ENCODE data around the gene CLDN9. TPM values are rescaled to one million over a fixed set of nuclear protein-coding genes. Genes with fewer than 3 reads are reported as not detected.

Gene CLDN9
- total RNA-seq, 1 donor from 2014 or later, result 5.4 TPM

DNA sequence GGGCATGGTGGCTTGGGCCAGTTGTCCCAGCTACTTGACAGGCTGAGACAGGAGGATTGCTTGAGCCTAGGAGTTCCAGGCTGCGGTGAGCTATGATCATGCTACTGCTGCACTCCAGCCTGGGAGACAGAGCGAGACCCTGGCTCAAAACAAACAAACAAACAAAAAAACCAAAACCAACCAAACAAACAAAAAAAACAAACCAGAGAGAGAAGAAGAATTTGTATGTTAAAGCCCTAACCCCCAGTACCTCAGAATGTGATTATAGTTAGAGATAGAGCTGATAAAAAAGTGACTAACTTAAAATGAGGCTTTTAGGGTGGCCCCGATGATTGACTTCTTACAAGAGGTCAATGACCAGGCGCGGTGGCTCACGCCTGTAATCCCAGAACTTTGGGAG lies 32.0 kb downstream of the CLDN9 start:
- Mint-ChIP-seq H3K36me3 (no peaks in the 10 kb centered on the region), H3K4me3 (peak overlapping the region; percentile 63), H3K27me3 (ENCODE audit: low read depth) (peaks cover 89% of the 10 kb centered on the region), H3K9me3 (no peaks in the 10 kb centered on the region), H3K4me1 (peaks cover 7% of the 10 kb centered on the region), H3K27ac (no peak overlapping the region)
- TF ChIP-seq, protein P1, sequence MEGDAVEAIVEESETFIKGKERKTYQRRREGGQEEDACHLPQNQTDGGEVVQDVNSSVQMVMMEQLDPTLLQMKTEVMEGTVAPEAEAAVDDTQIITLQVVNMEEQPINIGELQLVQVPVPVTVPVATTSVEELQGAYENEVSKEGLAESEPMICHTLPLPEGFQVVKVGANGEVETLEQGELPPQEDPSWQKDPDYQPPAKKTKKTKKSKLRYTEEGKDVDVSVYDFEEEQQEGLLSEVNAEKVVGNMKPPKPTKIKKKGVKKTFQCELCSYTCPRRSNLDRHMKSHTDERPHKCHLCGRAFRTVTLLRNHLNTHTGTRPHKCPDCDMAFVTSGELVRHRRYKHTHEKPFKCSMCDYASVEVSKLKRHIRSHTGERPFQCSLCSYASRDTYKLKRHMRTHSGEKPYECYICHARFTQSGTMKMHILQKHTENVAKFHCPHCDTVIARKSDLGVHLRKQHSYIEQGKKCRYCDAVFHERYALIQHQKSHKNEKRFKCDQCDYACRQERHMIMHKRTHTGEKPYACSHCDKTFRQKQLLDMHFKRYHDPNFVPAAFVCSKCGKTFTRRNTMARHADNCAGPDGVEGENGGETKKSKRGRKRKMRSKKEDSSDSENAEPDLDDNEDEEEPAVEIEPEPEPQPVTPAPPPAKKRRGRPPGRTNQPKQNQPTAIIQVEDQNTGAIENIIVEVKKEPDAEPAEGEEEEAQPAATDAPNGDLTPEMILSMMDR (IDR thresholded peaks at IDR 0.05; ENCODE audit: unreplicated experiment), result no peak
- DNase-seq (ENCODE audit: low spot score in 2 of 2, unreplicated experiment in 2 of 2), result no peak

DNA sequence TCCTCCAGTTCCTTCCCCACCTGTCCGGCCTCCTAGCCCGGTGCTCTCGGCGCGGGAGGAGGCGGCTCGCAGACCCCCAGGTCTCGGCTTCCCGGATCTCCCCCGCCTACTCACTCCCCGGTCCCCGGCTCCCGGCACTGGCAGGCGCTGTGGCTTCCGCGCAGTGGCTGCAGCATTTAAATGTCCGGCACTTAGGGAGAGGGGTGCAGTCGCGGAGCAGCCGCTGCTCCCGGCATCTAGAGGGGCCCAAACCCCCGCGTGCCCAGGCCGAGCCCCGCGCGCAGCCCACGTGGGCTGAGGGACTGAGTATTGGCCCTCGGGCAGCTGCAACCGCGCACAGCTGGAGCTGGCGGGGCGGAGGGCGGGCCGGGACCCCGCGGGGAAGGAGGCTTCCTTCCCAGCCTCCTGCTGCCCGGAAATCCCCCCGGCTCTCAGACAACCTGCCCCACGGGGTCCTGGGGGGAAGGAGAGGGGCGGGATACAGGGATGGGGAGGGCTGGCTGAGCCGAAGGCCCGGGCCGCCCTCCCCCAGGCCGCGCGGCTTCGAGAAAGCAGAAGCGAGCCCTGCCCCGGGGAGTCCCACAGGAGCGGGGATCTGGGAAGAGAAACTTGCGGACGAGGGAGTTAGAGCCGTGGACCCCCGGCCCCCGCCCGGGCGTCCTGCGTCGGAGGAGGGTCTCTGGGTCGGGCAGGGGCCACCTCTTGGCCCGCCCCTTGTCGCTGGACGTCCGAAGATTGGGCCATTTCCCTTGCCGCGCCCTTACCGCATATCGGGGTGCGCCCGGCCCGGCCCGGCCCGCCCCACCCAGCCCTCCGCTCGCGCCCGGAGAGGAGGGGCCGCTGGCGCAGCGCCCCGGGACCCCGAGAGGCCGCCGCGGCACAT lies 33.3 kb downstream of the CLDN9 start, which contains the start of gene MMP25:
Gene MMP25 (plus strand): TSS at position 804 of the 883 bp plus-strand sequence. CDS start 357 bp downstream, outside the sequence.
- H3K27me3 Mint-ChIP-seq (ENCODE audit: low read depth), result peaks cover 91% of the 10 kb centered on the region
- DNase-seq (ENCODE audit: low spot score in 2 of 2, unreplicated experiment in 2 of 2), result no peak
- no peaks in the 10 kb centered on the region for H3K9me3 Mint-ChIP-seq
- TF ChIP-seq, protein P1 (IDR thresholded peaks at IDR 0.05; ENCODE audit: unreplicated experiment), result no peak
- peak within 1 kb of the TSS; percentile 63 for H3K4me3 Mint-ChIP-seq
- no peaks in the 10 kb centered on the region for H3K36me3 Mint-ChIP-seq
- no peak within 1 kb of the TSS for H3K27ac Mint-ChIP-seq
- peaks cover 7% of the 10 kb centered on the region for H3K4me1 Mint-ChIP-seq

DNA sequence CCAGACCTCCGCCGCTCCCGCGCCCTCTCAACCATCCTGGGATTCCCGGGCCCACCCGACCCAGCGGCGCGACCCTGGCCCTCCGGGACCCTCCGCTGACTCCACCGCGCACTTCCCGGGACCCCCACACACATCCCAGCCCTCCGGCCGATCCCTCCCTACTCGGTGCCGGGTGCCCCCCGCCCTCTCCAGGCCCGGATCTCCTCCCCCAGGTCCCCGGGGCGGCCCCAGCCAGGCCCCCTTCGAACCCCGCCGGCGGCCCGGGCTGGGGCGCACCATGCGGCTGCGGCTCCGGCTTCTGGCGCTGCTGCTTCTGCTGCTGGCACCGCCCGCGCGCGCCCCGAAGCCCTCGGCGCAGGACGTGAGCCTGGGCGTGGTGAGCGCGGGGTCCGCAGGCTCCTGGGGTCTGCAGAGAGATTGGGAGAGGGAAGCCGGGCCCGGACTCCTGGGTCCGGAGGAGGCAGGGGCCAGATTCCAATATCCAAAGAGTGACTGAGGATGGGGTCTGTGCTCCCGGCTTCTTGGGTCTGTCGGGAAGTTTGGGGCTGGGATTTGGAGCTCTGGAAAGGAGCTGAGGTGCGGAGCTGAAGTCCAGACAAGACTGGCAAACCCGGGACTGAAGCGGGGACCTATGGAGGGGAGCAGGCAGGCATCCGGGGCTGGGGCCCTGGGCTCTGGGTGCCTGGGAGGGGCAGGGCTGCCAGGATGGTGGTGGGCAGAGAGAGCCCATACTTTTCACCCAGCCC lies 34.1 kb downstream of the CLDN9 start:
- no peak overlapping the region for H3K27ac Mint-ChIP-seq
- peaks cover 93% of the 10 kb centered on the region for H3K27me3 Mint-ChIP-seq (ENCODE audit: low read depth)
- no peaks in the 10 kb centered on the region for H3K36me3 Mint-ChIP-seq
- TF ChIP-seq, protein P1 (IDR thresholded peaks at IDR 0.05; ENCODE audit: unreplicated experiment), result no peak
- no peaks in the 10 kb centered on the region for H3K9me3 Mint-ChIP-seq
- peak overlapping the region; percentile 43 for H3K4me3 Mint-ChIP-seq
- peaks cover 7% of the 10 kb centered on the region for H3K4me1 Mint-ChIP-seq
- no peak for DNase-seq (ENCODE audit: low spot score in 2 of 2, unreplicated experiment in 2 of 2)

DNA sequence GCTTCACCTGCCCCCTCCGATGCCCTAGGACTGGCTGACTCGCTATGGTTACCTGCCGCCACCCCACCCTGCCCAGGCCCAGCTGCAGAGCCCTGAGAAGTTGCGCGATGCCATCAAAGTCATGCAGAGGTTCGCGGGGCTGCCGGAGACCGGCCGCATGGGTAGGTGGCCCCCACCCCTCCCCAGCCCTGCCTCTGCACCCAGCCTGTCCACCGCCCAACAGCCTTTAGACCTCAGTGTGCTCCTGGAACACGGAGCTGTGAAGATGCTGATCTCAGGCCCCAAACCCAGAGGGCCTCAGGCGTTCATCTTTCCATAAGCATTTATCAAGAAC lies 34.6 kb downstream of the CLDN9 start:
- TF ChIP-seq, protein P1 (IDR thresholded peaks at IDR 0.05; ENCODE audit: unreplicated experiment), result no peak
- peaks cover 7% of the 10 kb centered on the region for H3K4me1 Mint-ChIP-seq
- no peaks in the 10 kb centered on the region for H3K36me3 Mint-ChIP-seq
- no peak overlapping the region for H3K27ac Mint-ChIP-seq
- peaks cover 91% of the 10 kb centered on the region for H3K27me3 Mint-ChIP-seq (ENCODE audit: low read depth)
- peak overlapping the region; percentile 43 for H3K4me3 Mint-ChIP-seq
- no peaks in the 10 kb centered on the region for H3K9me3 Mint-ChIP-seq
- DNase-seq (ENCODE audit: low spot score in 2 of 2, unreplicated experiment in 2 of 2), result no peak

DNA sequence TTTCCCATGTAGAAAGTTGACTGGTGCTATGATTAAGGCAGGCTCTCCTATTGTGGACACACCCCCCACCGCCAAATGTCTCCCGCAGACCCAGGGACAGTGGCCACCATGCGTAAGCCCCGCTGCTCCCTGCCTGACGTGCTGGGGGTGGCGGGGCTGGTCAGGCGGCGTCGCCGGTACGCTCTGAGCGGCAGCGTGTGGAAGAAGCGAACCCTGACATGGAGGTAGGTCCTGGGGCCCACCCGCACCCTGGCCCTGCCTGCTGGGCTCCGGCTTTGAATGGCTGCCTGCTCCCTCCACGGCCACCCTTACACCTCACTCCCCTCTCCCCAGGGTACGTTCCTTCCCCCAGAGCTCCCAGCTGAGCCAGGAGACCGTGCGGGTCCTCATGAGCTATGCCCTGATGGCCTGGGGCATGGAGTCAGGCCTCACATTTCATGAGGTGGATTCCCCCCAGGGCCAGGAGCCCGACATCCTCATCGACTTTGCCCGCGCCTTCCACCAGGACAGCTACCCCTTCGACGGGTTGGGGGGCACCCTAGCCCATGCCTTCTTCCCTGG lies 37.3 kb downstream of the CLDN9 start:
- peaks cover 65% of the 10 kb centered on the region for H3K27me3 Mint-ChIP-seq (ENCODE audit: low read depth)

More for the DNA sequence above, 37.3 kb downstream of the CLDN9 start:
- Mint-ChIP-seq H3K36me3 (peaks cover 6% of the 10 kb centered on the region), H3K27ac (no peak overlapping the region), H3K4me3 (no peak overlapping the region), H3K4me1 (peaks cover 6% of the 10 kb centered on the region), H3K9me3 (no peaks in the 10 kb centered on the region)
- no peak for DNase-seq (ENCODE audit: low spot score in 2 of 2, unreplicated experiment in 2 of 2)
- TF ChIP-seq, protein P1 (IDR thresholded peaks at IDR 0.05; ENCODE audit: unreplicated experiment), result no peak

Measured in mesothelial cell of epicardium (in vitro differentiated cells).